ENCODE data around the gene APBB2.

GRCh38 chr4:41213625-41214135 lies 662 bp downstream of the APBB2 start:
- TF ChIP-seq POLR2AphosphoS5 (IDR thresholded peaks at IDR 0.05; ENCODE audit: low read depth, low read length) (no peak), CTCF (IDR thresholded peaks at IDR 0.05; ENCODE audit: control extremely low read depth in 1 of 3, insufficient read depth in 1 of 3, low read depth in 1 of 3, low read length in 3 of 3) (no peak), SIX5 (IDR thresholded peaks at IDR 0.05; ENCODE audit: low read depth, low read length) (no peak), JUN (IDR thresholded peaks at IDR 0.05; ENCODE audit: low read depth, low read length) (no peak), RFX5 (IDR thresholded peaks at IDR 0.05; ENCODE audit: borderline replicate concordance, low read depth, low read length) (no peak), USF2 (IDR thresholded peaks at IDR 0.05; ENCODE audit: low read length) (no peak), POLR2A (IDR thresholded peaks at IDR 0.05; ENCODE audit: control extremely low read depth in 1 of 2, low read depth in 2 of 2, low read length in 2 of 2) (no peak), JUND (IDR thresholded peaks at IDR 0.05; ENCODE audit: low read length) (no peak), EGR1 (IDR thresholded peaks at IDR 0.05; ENCODE audit: borderline replicate concordance, low read depth, low read length) (no peak), KDM1A (IDR thresholded peaks at IDR 0.05; ENCODE audit: borderline replicate concordance, low read length) (no peak), ASH2L (IDR thresholded peaks at IDR 0.05; ENCODE audit: low read length) (peak; percentile 60), TAF1 (IDR thresholded peaks at IDR 0.05; ENCODE audit: low read depth, low read length) (no peak)
- TF ChIP-seq, protein P1, sequence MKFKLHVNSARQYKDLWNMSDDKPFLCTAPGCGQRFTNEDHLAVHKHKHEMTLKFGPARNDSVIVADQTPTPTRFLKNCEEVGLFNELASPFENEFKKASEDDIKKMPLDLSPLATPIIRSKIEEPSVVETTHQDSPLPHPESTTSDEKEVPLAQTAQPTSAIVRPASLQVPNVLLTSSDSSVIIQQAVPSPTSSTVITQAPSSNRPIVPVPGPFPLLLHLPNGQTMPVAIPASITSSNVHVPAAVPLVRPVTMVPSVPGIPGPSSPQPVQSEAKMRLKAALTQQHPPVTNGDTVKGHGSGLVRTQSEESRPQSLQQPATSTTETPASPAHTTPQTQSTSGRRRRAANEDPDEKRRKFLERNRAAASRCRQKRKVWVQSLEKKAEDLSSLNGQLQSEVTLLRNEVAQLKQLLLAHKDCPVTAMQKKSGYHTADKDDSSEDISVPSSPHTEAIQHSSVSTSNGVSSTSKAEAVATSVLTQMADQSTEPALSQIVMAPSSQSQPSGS (IDR thresholded peaks at IDR 0.05; ENCODE audit: low read length), result no peak

Measured in H1 (cell line).